ENCODE data around the gene TSEN34.
A peak's percentile ranks its signal among the peaks of the same experiment; 100 is the strongest.
"Not testable (repeated sequence)": the region's sequence is repeated elsewhere in the genome, so short reads cannot be mapped to it uniquely, and the experiment has no call there.

Gene TSEN34

DNA sequence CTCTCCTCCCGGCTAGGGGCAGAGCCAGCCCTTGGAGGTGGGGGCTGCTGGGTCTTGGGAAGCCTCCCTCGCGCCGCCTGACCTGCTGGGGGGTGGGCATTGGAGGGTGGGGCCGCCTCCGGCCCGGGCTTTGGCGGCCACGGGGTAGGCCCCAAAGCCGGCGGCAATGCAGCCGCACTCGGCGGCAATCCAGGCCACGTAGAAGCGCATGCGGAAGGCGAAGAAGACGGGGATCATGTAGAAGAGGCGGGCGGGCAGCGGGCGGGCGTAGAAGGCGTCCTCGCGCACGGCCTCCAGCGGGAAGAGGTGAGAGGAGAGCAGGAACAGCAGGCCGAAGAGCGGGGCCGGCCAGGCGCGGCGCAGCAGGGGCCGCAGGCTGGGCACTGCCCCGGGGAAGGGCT, 10.4 kb upstream of the TSEN34 start:
- H3K27ac ChIP-seq, result no peak overlapping the region
- no peak for TF ChIP-seq ZFX (IDR thresholded peaks at IDR 0.05)
- TF ChIP-seq, protein P1, sequence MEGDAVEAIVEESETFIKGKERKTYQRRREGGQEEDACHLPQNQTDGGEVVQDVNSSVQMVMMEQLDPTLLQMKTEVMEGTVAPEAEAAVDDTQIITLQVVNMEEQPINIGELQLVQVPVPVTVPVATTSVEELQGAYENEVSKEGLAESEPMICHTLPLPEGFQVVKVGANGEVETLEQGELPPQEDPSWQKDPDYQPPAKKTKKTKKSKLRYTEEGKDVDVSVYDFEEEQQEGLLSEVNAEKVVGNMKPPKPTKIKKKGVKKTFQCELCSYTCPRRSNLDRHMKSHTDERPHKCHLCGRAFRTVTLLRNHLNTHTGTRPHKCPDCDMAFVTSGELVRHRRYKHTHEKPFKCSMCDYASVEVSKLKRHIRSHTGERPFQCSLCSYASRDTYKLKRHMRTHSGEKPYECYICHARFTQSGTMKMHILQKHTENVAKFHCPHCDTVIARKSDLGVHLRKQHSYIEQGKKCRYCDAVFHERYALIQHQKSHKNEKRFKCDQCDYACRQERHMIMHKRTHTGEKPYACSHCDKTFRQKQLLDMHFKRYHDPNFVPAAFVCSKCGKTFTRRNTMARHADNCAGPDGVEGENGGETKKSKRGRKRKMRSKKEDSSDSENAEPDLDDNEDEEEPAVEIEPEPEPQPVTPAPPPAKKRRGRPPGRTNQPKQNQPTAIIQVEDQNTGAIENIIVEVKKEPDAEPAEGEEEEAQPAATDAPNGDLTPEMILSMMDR (conservative IDR thresholded peaks at IDR 0.05), result no peak

DNA sequence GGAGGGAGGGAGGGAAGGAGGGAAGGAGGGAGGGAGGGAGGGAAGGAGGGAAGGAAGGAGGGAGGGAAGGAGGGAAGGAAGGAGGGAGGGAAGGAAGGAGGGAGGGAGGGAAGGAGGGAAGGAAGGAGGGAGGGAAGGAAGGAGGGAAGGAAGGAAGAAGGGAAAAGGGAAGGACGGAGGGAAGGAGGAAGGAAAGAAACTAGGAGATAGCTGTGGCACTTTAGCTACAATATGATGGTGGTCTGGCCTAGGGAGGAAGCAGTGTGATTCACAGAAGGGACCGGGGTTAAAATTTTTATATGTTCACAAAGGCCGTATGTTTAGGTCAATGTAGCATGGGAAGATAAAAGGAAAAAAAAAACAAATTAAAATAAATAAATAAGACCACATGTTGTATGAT, 9.2 kb upstream of the TSEN34 start:
- not testable (repeated sequence) for H3K27ac ChIP-seq

DNA sequence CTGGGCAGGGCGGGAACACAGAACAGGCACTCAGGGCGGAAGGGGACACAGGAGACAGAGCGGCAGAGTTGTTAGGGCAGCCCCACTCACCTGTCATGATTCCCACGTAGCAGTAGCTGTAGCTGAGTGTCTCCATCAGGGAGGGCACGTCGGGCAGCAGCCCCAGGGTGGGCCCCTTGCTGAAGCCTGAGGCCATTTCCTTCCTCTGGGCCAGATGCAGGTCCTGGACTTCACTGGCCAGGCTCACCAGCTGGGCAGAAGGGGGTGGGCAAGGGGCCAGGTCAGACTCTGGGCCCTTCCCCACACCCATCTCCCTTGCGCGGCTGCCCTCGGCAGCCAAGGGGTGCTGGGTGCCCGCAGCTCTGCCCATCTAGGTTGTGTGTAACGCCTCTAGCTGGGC, 7.7 kb upstream of the TSEN34 start:
- H3K27ac ChIP-seq, result no peak overlapping the region
- no peak for TF ChIP-seq ZFX (IDR thresholded peaks at IDR 0.05)
- TF ChIP-seq, protein P1 (conservative IDR thresholded peaks at IDR 0.05), result no peak

DNA sequence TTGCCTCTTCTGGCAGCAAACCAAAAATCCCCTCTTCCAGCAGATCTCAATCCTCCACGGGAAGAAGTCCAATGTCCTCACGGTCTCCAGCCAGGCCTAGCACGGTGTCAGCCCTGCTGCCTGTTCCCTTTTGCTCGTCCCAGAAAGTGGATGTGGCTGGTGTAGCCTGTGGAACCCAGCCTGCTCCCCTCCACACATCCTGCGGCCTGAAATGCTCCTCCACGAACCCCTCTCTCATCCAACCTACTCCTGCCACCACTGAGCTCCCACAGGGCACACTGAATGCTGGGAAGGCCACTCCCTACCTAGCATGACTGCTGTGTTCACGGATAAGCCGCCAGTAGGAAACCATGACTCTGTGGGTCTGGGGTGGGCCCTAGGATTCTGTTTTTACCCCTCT, 4.8 kb upstream of the TSEN34 start:
- no peak for TF ChIP-seq ZFX (IDR thresholded peaks at IDR 0.05)
- TF ChIP-seq, protein P1 (conservative IDR thresholded peaks at IDR 0.05), result no peak
- H3K27ac ChIP-seq, result no peak overlapping the region

DNA sequence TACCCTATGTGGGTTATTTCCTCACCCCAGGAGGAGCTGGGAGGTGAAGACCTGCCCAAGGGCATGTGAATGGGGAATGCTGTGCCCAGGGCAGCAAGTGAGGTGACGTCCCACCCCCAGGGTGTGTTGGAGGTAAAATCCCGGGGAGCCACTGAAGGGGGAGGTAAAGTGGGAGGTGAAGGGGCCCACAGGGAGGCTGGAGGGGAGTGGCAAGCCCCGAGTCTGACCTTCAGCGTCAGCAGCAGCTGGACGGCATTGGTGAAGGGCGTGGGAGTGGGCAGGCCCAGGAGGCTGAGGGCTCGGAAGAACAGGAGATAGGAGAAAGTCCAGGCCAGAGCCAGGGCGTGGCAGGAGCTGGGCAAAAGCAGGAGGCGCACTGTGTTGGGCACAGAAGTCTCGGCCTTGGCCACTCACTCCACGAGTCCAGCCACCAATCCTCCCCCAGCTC, 4.2 kb upstream of the TSEN34 start:
- H3K27ac ChIP-seq, result no peak overlapping the region
- TF ChIP-seq, protein P1 (conservative IDR thresholded peaks at IDR 0.05), result no peak
- no peak for TF ChIP-seq ZFX (IDR thresholded peaks at IDR 0.05)

DNA sequence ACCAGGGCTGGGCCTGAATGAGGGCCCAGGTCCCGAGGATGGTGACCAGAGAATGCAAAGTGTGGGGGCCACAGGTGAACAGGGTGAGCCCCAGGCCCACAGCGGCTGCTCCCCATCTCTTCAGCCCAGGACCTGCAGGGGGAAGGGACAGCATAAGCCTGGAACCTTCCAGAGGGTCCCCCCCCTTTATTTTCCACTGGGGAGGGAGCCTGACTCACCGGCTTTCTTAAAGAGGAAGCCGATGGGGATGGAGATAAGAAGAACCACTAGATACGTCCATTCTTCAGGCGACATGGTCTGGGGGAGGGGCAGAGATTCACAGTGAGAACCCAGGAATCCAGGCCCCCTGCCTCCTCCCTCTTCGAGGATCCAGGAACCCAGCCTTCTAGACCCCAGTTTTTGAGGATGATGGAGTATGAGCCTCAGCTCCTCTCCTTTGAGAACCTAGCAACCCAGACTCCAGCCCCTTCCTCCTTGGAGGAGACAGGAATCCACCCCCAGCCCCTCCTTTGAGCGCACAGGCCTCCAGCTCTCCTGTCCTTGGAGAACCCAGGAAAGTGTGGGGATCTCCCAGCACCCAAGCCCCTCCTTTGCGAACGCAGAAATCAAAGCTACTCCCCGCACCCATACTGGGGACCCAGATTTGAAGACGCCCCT, 2.8 kb upstream of the TSEN34 start:
- peak overlapping the region; percentile 81 for H3K27ac ChIP-seq
- TF ChIP-seq, protein P1 (conservative IDR thresholded peaks at IDR 0.05), result no peak
- TF ChIP-seq ZFX (IDR thresholded peaks at IDR 0.05), result no peak

DNA sequence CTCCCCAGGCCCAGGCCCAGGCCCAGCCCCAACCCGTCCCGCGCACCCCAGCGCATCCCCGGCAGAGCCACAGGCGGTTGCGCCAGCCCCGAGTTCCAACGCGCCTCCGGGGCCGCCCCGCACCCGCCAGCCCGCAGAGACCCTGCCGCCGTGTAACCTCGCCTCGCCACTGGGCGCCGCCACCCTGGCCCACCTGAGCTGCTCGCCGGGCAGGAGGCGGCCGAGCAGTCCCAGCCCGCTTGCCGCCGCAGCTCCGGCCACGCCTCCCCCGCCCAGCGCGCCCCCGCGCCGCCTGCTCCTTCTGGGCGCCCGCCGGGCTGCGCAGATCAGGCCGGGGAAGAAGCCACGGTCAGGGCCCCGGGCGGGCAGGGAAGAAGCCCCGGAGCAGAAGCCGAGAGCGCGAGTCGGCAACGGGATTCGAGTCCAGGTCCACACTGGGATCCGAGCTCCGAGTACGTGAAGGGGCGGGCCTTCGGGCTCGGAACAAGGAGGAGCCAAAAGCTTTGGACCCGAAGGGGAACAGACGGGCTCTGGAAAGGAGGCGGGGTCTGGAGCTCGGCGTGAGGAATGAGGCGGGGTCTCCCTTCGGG, 1.9 kb upstream of the TSEN34 start, which contains the start of gene MBOAT7:
MBOAT7 (minus strand) TSS at position 436 of the 590 bp plus-strand sequence. CDS start 1,072 bp downstream, outside the sequence.
- H3K27ac ChIP-seq, result peak within 1 kb of the TSS; percentile 86
- peak; percentile 63; the same call in 1 of the 2 replicates for TF ChIP-seq ZFX (IDR thresholded peaks at IDR 0.05)
- TF ChIP-seq, protein P1 (conservative IDR thresholded peaks at IDR 0.05), result no peak; the same call in 1 of the 2 replicates
